GM18873 (cell line): ENCODE measurements around the gene EPC1.
"Not testable (repeated sequence)": the region's sequence is repeated elsewhere in the genome, so short reads cannot be mapped to it uniquely, and the experiment has no call there.

Experiments
- ATAC-seq: cut with Tn5 transposase; IDR thresholded peaks from one replicate; pipeline ENCODE4 v1.9.1; 2021; ENCODE audit warnings: mild to moderate bottlenecking, moderate library complexity, moderate number of reproducible peaks; ENCODE audit not compliant: unreplicated experiment, low FRiP score

EPC1 gene

GRCh38 chr10:32244011-32244410, 102.9 kb downstream of the EPC1 start:
- ATAC-seq: no peak

- ATAC-seq: no peak
Observed at GRCh38 chr10:32241946-32242345, 105.0 kb downstream of the EPC1 start.

GRCh38 chr10:32240471-32240870, 106.5 kb downstream of the EPC1 start:
- no peak for ATAC-seq

- no peak for ATAC-seq
Observed at GRCh38 chr10:32239769-32240168, 107.2 kb downstream of the EPC1 start.

- ATAC-seq: no peak
Observed at GRCh38 chr10:32237644-32238345, 109.2 kb downstream of the EPC1 start.

GRCh38 chr10:32234471-32234870, 112.5 kb downstream of the EPC1 start:
- ATAC-seq: no peak

GRCh38 chr10:32233375-32233774, 113.6 kb downstream of the EPC1 start:
- ATAC-seq: not testable (repeated sequence)

GRCh38 chr10:32232378-32232777, 114.6 kb downstream of the EPC1 start:
- ATAC-seq: no peak

GRCh38 chr10:32229788-32230187, 117.2 kb downstream of the EPC1 start:
- not testable (repeated sequence) for ATAC-seq

GRCh38 chr10:32229170-32229569, 117.8 kb downstream of the EPC1 start:
- ATAC-seq: no peak

GRCh38 chr10:32227802-32228201, 119.2 kb downstream of the EPC1 start:
- no peak for ATAC-seq

GRCh38 chr10:32226624-32227023, 120.3 kb downstream of the EPC1 start:
- ATAC-seq: no peak

- ATAC-seq: no peak
Observed at GRCh38 chr10:32225976-32226375, 121.0 kb downstream of the EPC1 start.

GRCh38 chr10:32222376-32222775, 124.6 kb downstream of the EPC1 start:
- ATAC-seq: not testable (repeated sequence)

- ATAC-seq: not testable (repeated sequence)
Observed at GRCh38 chr10:32219156-32219555, 127.8 kb downstream of the EPC1 start.

- ATAC-seq: not testable (repeated sequence)
Observed at GRCh38 chr10:32218206-32219044, 128.5 kb downstream of the EPC1 start.
